GM19397 (cell line): Measurements from ENCODE around the gene KIAA1549.
A peak's percentile ranks its signal among the peaks of the same experiment; 100 is the strongest.
"Not testable (repeated sequence)": the region's sequence is repeated elsewhere in the genome, so short reads cannot be mapped to it uniquely, and the experiment has no call there.

Experiments used
- ATAC-seq: cut with Tn5 transposase; IDR thresholded peaks from one replicate; pipeline ENCODE4 v1.9.1; 2021; ENCODE audit warnings: mild to moderate bottlenecking, moderate library complexity; ENCODE audit not compliant: unreplicated experiment

KIAA1549 gene

GRCh38 chr7:138945154-138945553 lies 36.0 kb downstream of the KIAA1549 start:
- no peak for ATAC-seq

- ATAC-seq, result no peak
These were observed 36.6 kb downstream of the KIAA1549 start for GRCh38 chr7:138944592-138944991.

DNA sequence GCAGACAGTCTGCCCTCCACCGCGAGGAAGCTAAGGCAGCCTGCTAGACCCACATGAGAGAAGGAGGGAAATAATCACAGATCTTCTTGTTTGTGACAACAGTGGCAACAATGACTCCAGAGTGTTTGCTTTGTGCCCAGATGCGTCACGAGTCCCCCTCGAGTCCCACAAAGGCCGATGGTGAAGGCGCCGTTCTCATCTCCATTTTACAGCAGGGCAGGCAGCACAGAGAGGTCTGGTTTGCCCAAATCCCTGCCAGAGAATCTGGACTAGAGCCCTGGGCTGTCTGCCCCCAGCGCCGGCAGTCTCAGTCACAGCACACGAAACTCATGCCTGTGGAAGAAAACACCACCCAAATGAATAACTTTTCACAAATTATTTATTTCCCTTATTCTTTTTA lies 38.1 kb downstream of the KIAA1549 start:
- no peak for ATAC-seq

DNA sequence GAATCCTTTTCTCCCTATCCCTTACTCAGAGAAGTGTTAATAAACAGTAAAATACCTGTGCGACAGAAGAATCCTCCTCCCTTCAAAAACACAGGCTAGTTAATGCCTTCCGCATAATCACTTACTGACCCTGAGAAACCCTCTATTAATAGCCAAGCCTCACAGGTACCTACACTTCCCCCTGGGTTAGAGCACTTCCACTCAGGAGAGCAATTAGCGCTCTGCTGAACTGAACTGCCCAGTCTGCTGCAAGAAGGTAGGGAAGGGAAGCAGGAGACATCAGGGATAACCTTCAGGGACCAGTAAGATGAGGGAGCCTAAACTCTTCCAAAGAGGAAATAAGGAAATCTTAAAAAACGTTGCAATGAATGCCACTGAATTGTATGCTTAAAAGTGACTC lies 39.6 kb downstream of the KIAA1549 start:
- no peak for ATAC-seq

DNA sequence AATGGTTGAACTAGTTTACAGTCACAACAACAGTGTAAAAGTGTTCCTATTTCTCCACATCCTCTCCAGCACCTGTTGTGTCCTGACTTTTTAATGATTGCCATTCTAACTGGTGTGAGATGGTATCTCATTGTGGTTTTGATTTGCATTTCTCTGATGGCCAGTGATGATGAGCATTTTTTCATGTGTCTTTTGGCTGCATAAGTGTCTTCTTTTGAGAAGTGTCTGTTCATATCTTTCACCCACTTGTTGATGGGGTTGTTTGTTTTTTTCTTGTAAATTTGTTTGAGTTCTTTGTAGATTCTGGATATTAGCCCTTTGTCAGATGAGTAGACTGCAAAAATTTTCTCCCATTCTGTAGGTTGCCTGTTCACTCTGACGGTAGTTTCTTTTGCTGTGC lies 40.6 kb downstream of the KIAA1549 start:
- ATAC-seq, result not testable (repeated sequence)

GRCh38 chr7:138937484-138937883 lies 43.7 kb downstream of the KIAA1549 start:
- no peak for ATAC-seq

DNA sequence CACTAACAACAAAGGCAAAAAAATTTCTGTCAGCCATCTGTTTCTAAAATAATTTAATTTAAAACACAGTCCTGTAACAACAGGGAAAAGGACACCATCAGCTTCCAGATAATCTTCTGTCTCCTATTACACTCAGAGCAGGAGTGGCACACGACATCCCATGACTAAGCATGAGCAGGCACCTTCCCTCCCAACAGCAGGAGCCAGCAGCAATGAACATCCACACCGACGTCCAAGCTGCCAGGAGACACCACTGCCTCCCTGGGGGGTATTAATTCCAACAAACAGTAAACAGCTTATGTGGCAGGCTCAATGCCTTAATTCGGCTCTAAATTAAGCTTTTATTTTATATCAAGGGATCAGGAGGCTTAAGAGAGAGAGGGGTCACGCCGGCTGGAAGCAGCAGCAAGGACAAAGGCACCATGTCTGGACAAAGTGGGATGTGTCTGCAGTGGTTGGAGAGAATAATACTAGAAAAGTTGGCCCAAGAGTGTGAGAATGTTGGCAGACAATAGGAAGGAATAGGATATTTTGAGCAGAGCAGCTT lies 45.7 kb downstream of the KIAA1549 start:
- no peak for ATAC-seq

DNA sequence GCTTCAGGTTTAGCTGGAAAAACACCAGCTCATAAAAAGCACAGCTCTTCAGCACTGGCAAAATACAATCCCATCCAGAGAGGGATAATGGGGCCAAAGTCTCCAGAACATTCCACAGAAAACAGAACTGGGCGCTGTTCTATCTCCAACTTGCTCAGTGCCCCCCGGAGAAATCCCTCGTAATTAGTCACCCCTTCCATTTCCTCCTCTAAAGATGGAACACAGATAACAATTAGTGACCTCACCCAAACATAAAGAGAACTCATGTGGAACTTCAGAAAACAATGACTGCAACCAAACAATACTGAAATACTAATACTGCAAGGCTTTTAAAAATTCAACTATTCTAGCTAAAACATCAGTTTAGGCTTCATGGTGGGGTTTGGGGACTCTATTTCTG lies 46.3 kb downstream of the KIAA1549 start:
- no peak for ATAC-seq

- ATAC-seq, result no peak
These were observed 46.8 kb downstream of the KIAA1549 start for GRCh38 chr7:138934367-138934766.

DNA sequence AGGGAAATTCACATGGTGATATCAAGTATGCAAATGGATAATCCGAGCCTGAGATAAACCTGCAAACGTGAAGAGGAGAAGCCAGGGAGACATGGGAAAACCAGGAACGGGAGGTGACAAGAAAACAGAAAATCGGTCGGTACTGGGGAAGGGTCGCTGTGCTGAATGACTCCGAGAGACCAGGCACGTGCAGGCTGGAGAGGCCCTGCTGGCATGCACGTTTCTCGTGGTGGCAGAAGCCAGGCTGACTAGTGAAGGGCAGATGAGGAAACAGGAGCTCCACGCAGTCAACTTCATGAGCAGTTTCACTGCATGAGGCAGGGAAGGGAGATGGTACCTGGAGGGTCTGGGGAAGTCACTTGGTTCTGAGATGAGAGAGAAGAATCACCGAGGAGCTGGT lies 48.3 kb downstream of the KIAA1549 start:
- no peak for ATAC-seq

DNA sequence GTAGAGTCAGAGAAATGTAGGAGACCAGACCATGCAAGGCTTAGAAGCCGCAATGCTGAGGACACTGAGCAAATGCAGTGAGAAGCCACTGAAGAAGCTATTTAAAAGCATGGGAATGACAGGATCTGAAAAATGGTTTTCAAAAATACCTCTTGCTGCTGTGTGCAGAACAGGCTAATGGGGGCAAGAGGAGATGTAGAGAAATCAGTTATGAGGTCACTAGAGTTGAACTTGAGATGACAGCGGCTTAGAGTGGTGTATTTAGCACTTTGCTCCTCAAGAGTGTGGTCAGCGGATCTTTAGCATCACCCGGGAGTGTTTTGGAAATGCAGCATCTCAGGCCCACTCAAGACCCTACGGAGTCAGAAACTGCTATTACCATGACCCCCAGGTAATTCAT lies 48.8 kb downstream of the KIAA1549 start:
- ATAC-seq, result no peak

DNA sequence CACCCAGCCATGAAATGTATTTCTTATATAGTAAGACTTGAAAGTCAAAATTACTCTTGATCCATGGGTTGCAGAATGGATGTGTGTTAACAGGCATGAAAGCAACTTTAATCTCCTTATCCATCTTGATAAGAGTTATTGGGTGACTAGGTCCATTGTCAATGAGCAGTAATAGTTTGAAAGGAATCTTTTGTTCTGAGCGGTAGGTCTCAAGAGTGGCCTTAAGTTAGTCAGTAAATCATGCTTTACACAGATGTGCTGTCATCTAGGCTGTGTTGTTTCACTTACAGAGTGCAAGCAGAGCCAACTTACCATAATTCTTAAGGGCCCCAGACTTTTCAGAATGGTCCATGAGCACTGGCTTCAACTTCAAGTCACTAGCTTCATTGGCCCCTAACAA lies 51.2 kb downstream of the KIAA1549 start:
- ATAC-seq, result no peak

- peak; percentile 24 for ATAC-seq
These were observed 55.0 kb downstream of the KIAA1549 start for GRCh38 chr7:138926241-138926612.

DNA sequence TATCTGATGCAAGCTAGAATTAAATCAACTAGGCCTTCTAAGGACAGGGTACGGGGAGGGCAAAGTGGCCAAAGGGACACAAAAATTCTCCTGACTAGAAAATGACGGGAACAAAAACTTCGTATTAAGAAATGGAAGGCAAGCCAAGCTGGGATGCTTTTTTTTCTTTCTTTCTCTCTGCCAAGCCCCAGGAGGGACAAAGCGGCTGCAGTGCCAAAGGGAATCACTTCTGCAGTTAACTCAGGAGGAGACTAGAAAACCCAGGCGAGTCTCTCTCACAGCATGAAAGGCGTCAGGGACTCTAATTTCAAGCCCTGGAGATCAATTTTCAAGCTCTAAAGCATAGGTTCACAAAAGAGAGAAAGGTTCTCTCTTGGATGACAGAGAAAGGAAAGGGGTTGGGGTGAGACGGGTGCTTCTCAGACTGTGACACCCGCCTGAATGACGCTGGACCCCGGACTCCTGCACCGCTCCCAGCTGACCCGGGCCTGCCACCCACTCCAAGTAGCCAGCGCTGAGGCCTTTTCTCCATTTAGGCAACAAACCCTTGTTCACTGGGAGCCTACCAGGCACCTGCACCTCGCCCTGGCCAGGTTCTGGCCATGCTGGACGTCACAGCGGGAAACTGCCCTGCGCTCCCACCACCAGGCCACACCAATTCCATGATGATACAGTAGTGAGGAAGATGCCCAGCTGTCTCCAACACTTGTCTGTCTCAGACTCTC lies 56.5 kb downstream of the KIAA1549 start:
- ATAC-seq, result no peak

- ATAC-seq, result no peak
These were observed 59.9 kb downstream of the KIAA1549 start for GRCh38 chr7:138921277-138921676.

- no peak for ATAC-seq
These were observed 61.3 kb downstream of the KIAA1549 start for GRCh38 chr7:138919911-138920310.

GRCh38 chr7:138919216-138919615 lies 62.0 kb downstream of the KIAA1549 start:
- no peak for ATAC-seq

DNA sequence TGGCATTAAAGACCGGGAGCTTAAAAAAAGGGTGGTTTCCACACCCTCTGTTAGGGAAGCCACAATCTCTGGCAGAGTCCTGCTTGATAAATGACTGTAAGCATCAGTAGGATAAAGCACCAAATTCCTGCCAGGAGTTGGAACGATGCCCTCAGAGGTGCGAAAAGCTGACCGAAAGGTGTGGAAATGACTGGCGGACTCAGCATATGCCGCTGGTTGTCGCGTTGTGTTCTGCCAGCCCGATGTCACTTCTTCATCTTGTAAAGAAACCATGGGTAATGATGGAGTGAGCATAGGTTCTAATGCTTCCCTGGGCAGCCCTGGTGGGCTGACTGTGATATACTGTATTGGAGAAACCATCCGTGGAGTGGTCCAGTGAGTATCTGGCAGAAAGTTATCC lies 62.4 kb downstream of the KIAA1549 start:
- ATAC-seq, result no peak

- no peak for ATAC-seq
These were observed 63.0 kb downstream of the KIAA1549 start for GRCh38 chr7:138918176-138918575.

DNA sequence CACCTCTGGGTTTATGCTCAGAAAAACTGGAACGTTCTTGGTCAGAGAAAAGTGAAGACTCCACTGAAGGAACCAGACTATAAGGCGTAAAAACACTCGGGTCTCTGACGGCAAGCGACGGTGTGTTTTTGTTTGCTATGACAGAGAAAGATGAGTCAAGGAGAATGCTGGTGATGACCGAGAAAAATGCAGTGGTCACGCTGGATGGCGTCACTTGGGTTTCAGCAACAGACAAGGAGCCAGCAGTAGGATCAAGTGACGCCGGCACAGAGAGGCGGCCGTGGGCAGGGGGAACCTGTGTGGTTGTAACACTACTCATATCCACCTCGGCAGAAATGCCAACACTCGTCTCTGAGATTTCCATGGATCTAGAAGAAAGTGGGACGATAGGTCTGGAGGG lies 63.4 kb downstream of the KIAA1549 start:
- ATAC-seq, result no peak

DNA sequence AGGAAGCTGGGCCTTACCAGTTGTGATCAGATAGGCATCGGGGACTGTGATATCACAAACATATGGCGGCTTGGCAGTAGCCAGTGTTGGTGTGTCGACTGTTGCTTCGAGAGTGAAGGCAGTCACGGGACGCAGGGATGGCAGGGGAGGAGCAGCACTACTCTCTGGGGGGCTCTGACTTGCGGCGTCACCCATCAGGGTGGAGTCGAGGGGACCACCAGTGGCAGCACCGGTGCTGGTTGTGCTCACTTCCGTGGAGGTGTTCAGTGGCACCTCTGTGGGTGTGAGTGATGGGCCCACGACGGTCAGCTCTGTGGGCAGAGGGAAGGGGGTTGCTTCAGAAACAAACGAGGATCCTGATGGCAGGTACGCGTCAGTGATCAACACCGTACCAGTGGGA lies 64.5 kb downstream of the KIAA1549 start:
- no peak for ATAC-seq

DNA sequence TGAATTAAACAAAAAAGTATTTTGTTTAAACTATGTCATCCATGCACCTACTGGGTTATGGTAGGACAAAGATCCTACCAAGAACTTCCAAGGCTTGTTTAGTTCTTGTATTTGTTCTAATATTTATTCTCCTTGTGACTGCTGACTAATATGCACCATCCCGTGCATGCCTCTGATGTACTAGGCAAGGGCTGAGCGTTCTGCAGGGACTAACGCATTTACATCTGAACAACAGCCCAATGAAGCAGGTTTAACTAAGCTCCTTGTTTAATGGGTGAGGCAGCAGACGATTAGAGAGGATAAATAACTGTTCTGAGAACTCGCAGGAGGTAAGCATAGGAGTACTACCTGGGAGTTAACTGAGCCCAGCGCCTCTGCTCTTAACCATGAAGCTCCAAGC lies 64.9 kb downstream of the KIAA1549 start:
- no peak for ATAC-seq

- ATAC-seq, result no peak
These were observed 67.4 kb downstream of the KIAA1549 start for GRCh38 chr7:138913783-138914182.
